Cardiac fibroblast (primary cell): ENCODE measurements around the gene PHTF1.

Source experiments
- DNase-seq, 2 donors: peaks; one replicate each; pipeline versions ENCODE4 v3.0.0 to v3.0.0-alpha.2; 2010; ENCODE audit warnings: low read depth in 2 of 2
- H3K4me3 ChIP-seq, 2 donors: replicated peaks in 1 of 2; 1 replicate in 1 of 2; 2 replicates in 1 of 2; pipeline ENCODE4 v1.5.1; 2011; ENCODE audit warnings: low read depth in 2 of 2, low read length in 2 of 2, mild to moderate bottlenecking in 2 of 2, moderate library complexity in 1 of 2
- CTCF ChIP-seq: IDR thresholded peaks from one replicate; pipeline ENCODE4 v1.5.1; 2011; ENCODE audit warnings: low read depth, mild to moderate bottlenecking, low read length, inconsistent platforms

The PHTF1 gene

DNA sequence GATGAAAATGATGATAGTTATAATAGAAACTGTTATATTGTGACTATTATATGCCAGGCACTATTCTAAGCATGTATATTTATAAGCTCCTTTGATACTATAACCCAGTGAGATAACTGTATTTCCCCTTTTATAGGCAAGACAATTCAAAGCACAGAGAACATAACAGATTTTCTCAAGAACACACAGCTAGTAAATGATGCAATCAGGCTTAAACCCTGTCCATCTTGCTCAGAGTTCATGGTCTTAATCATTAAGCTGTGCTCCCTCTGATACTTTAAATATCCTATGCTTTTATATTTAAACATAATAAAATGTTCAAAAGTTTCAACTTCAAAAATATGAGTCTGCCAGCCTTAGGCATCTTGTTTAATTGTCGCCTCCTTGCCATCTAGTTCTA, 88.6 kb downstream of the PHTF1 start:
- no peak for TF ChIP-seq CTCF
- H3K4me3 ChIP-seq: no peak overlapping the region
- DNase-seq: no peak

- no peak for DNase-seq
- TF ChIP-seq CTCF: no peak
- H3K4me3 ChIP-seq: no peak overlapping the region
Measured at GRCh38 chr1:113669988-113670387, 89.3 kb downstream of the PHTF1 start.

GRCh38 chr1:113666126-113666525, 93.2 kb downstream of the PHTF1 start:
- H3K4me3 ChIP-seq: no peak overlapping the region
- no peak for TF ChIP-seq CTCF

DNA sequence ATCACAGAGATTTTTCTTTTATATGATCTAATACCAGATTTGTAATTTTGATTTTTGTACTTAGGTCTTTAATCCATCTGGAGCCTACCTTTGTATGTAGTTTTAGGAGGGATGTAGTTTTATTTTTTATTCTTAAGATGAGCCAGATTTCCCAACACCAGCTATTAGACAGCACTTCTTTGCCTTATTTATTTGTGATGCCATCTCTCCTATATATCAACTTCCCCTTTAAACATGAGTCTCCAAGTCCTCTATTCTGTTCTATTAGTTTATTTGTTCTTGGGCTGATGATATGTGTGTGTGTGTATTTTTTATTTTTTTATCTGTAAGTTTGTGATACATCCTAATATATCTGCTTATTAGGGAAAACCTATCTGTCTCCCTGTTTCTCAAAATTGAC, 94.2 kb downstream of the PHTF1 start:
- no peak for DNase-seq
- H3K4me3 ChIP-seq: no peak overlapping the region
- no peak for TF ChIP-seq CTCF

More at GRCh38 chr1:113666126-113666525, 93.2 kb downstream of the PHTF1 start:
- DNase-seq: no peak

DNA sequence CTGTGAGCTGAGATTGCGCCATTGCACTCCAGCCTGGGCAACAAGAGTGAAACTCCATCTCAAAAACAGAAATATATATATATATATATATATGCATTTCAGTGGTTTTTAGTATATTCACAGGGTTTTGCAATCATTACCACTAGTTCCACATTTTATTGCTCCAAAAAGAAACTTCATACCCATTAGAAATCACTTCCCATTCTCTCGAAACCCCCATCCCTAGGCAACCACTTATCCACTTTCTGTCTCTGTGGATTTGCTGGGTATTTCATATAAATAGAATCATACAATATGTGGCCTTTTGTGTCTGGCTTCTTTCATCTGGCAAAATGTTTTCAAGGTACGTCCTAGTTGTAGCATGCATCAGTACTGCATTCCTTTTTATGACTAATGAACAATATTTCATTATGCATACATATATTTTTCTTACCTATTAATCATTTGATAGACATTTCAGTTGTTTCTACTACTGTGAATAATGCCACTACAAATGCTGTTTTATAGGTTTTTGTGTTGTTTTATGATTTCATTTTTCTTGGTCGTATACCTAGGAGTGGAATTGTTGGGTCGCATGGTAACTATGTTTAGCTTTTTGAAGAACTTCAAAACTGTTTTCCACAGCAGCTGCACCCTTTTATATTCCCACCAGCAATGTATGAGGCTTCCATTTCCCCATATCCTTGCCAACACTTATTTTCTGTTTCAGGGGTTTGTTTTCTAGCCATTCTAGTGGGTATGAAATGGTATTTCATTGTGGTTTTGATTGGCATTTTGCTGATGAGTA, 95.9 kb downstream of the PHTF1 start:
- no peak for TF ChIP-seq CTCF
- H3K4me3 ChIP-seq: no peak overlapping the region
- DNase-seq: peak; percentile 13 to 75

DNA sequence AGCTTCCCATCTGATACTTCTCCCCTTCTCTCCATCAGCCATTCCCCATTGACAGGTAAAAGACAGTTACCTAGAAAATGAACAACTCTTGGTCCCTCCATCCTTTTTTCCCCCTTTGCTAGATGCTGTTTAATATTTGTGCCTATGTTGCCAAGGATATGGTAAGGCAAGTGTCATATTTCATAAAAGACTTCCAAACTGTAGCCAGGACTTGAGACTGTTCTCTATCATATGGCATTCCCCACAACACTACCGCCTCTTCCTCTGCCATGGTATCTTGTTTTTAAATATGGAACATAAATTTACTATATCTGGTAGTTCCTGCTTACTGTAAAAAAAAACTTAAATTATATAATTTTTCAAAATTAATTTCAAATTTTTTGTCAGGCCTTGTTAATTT, 97.2 kb downstream of the PHTF1 start:
- no peak overlapping the region for H3K4me3 ChIP-seq
- TF ChIP-seq CTCF: no peak
- peak in 1 of 2 donors; percentile 14 for DNase-seq

DNA sequence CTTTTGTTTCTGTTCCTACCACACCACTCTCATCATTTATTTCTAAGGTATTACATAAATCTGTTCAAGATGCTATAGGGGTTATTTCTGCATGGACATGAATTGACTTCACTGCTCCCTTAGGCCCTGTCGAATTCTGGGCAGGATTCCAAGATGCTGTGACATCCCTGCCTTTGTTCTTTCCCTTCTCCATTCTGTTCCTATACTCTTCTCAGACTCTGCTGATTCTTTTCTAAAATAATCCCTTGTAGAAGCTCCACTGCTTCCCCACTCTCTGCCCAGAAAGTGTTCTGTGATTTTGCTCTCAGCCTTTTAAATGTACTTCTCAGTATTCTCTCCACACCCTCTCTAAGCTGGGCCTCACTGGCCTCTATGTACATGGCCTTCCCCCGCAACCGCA, 99.2 kb downstream of the PHTF1 start:
- no peak overlapping the region for H3K4me3 ChIP-seq
- no peak for TF ChIP-seq CTCF
- no peak for DNase-seq
